H7 (cell line): ENCODE measurements around the gene TEP1. TPM values are rescaled to one million over a fixed set of nuclear protein-coding genes. Genes with fewer than 3 reads are reported as not detected.
A peak's percentile ranks its signal among the peaks of the same experiment; 100 is the strongest.

Source experiments
- DNase-seq: peaks from one replicate; pipeline ENCODE4 v3.0.0; 2012
- H3K27me3 ChIP-seq: 2 replicates; pipeline ENCODE4 v1.6.0; 2011; ENCODE audit warnings: mild to moderate bottlenecking, low read length; ENCODE audit not compliant: control insufficient read depth, insufficient read depth
- H3K36me3 ChIP-seq: replicated peaks from 2 replicates; pipeline ENCODE4 v1.5.1; 2011; ENCODE audit warnings: low read length; ENCODE audit not compliant: control insufficient read depth, insufficient read depth
- H3K4me3 ChIP-seq: 2 replicates; pipeline ENCODE4 v1.5.1; 2011; ENCODE audit warnings: low read depth, mild to moderate bottlenecking, control low read depth, low read length, moderate library complexity; ENCODE audit not compliant: insufficient read depth
- total RNA-seq: library from RNA; depleted of rRNA; stranded (reverse); fragments of >200 nt; shearing (Covaris generic); gene quantifications from 2 replicates; pipeline ENCODE4 v1.2.3, GENCODE V29; 2014; rRNA removed

Gene TEP1
- total RNA-seq, 1 experiment from 2014 or later, result 10.5 TPM

- Histone ChIP-seq H3K27me3 (no peaks in the 10 kb centered on the region), H3K4me3 (no peak overlapping the region), H3K36me3 (peaks cover 31% of the 10 kb centered on the region)
- DNase-seq, result no peak
Measured at GRCh38 chr14:20328705-20329104, 84.6 kb downstream of the TEP1 start.

GRCh38 chr14:20327005-20327869 is 86.1 kb downstream of the TEP1 start:
- Histone ChIP-seq H3K27me3 (no peaks in the 10 kb centered on the region), H3K36me3 (peaks cover 32% of the 10 kb centered on the region), H3K4me3 (no peak overlapping the region)
- peak; percentile 54 for DNase-seq

- DNase-seq, result peak; percentile 15
- no peaks in the 10 kb centered on the region for H3K27me3 ChIP-seq
- peaks cover 34% of the 10 kb centered on the region for H3K36me3 ChIP-seq
- no peak overlapping the region for H3K4me3 ChIP-seq
Measured at GRCh38 chr14:20317720-20318119, 95.6 kb downstream of the TEP1 start.

Other genes with a start within 250 kb of the TEP1 start
- not detected in 2 replicates for gene OR11G2, start 222.6 kb downstream of the TEP1 start, total RNA-seq
- not detected in 2 replicates for gene OR11H6, start 189.8 kb downstream of the TEP1 start, total RNA-seq
- not detected in 2 replicates for gene OR11H7, start 184.5 kb downstream of the TEP1 start, total RNA-seq
- gene OR11H4, start 174.2 kb downstream of the TEP1 start, total RNA-seq, result not detected in 2 replicates
- gene TTC5, start 107.5 kb downstream of the TEP1 start, total RNA-seq, result 13.4 and 15.3 TPM in 2 replicates
- gene CCNB1IP1, start 80.2 kb downstream of the TEP1 start, total RNA-seq, result 174 and 295 TPM in 2 replicates
- gene PARP2, start 69.9 kb downstream of the TEP1 start, total RNA-seq, result 26.5 and 31.6 TPM in 2 replicates
- 0.28 TPM in 1 of 2 replicates, not detected in the other for gene KLHL33, start 22.7 kb upstream of the TEP1 start, total RNA-seq
- 58.4 and 62.6 TPM in 2 replicates for gene OSGEP, start 41.3 kb upstream of the TEP1 start, total RNA-seq
- 87.1 and 106 TPM in 2 replicates for gene APEX1, start 41.7 kb upstream of the TEP1 start, total RNA-seq
- 33.6 and 36.1 TPM in 2 replicates for gene PIP4P1, start 47.9 kb upstream of the TEP1 start, total RNA-seq
- 244 and 255 TPM in 2 replicates for gene PNP, start 55.9 kb upstream of the TEP1 start, total RNA-seq
- not detected in 2 replicates for gene RNASE10, start 92.0 kb upstream of the TEP1 start, total RNA-seq
- not detected in 2 replicates for gene RNASE9, start 147.5 kb upstream of the TEP1 start, total RNA-seq
- gene RNASE11, start 174.5 kb upstream of the TEP1 start, total RNA-seq, result not detected in 2 replicates
- not detected in 2 replicates for gene RNASE12, start 177.9 kb upstream of the TEP1 start, total RNA-seq
- gene OR6S1, start 228.2 kb upstream of the TEP1 start, total RNA-seq, result not detected in 2 replicates